ENCODE measurements around the gene TMEM266.

- TF ChIP-seq CTCF (conservative IDR thresholded peaks at IDR 0.05; ENCODE audit: low read depth, low read length): no peak
- TF ChIP-seq EZH2 (IDR thresholded peaks at IDR 0.05; ENCODE audit: low read length, unreplicated experiment): no peak
- TF ChIP-seq EZH2phosphoT487 (IDR thresholded peaks at IDR 0.05; ENCODE audit: borderline replicate concordance, low read length): no peak
Observed at GRCh38 chr15:76098685-76099084, 38.9 kb downstream of the TMEM266 start.
